A549 (cell line): ENCODE measurements around the gene CSRNP2. TPM values are rescaled to one million over a fixed set of nuclear protein-coding genes. Genes with fewer than 3 reads are reported as not detected.

Experiments used
- ATAC-seq, 2 experiments: fragments of 200-7000 bp in 1 of 2; fragments of >200 bp in 1 of 2; cut with Nextera tagmentation in 1 of 2; cut with Tn5 transposase in 1 of 2; 3 replicates each; pipeline versions ENCODE4 v1.8.0 to v1.9.1; 2018 to 2020; ENCODE audit warnings: mild to moderate bottlenecking in 1 of 2, moderate library complexity in 1 of 2
- CTCF ChIA-PET: fragments of 300-600 bp; sonication (Branson Sonifier 250); formaldehyde crosslinking; extraction: SDS; loops from one replicate; lab custom pipeline; 2021; ENCODE audit warnings: antibody characterized with exemption, inconsistent platforms; lab: Yijun Ruan, JAX
- POLR2A ChIA-PET: fragments of 350-600 bp; formaldehyde crosslinking; extraction: SDS; loops from one replicate; lab custom pipeline; 2021; ENCODE audit warnings: antibody characterized with exemption, inconsistent platforms; lab: Yijun Ruan, JAX
- DNase-seq, 2 experiments: peaks; one replicate each; pipeline versions ENCODE4 v3.0.0 to v3.0.0-alpha.2; 2011 to 2016; ENCODE audit warnings: low read depth in 1 of 2, low spot score in 1 of 2
- FAIRE-seq: peaks from 2 replicates; lab custom pipeline; 2011; peaks lifted over from hg19 to GRCh38; lab: Jason Lieb, UNC
- H3K27ac ChIP-seq, 2 experiments: fragments of >200 bp; sonication (Bioruptor Twin); formaldehyde crosslinking; 3 replicates each; pipeline ENCODE4 v1.5.1; 2016 to 2017
- H3K4me1 ChIP-seq: fragments of >200 bp; sonication (Bioruptor Twin); formaldehyde crosslinking; 3 replicates; pipeline ENCODE4 v1.6.1; 2016
- H3K4me2 ChIP-seq: fragments of >200 bp; sonication (Bioruptor Twin); formaldehyde crosslinking; 3 replicates; pipeline ENCODE4 v1.6.1; 2016
- H3K4me3 ChIP-seq: fragments of >200 bp; sonication (Bioruptor Twin); formaldehyde crosslinking; 3 replicates; pipeline ENCODE4 v1.5.1; 2016
- H3K9me3 ChIP-seq: fragments of >200 bp; sonication (Bioruptor Twin); formaldehyde crosslinking; 3 replicates; pipeline ENCODE4 v1.6.1; 2016
- CBX8 ChIP-seq: fragments of 200-600 bp; sonication (generic); IDR thresholded peaks from 2 replicates; pipeline ENCODE4 v1.6.1; 2016
- CEBPB ChIP-seq, 2 experiments: fragments of >200 bp in 1 of 2; sonication (Bioruptor Twin) in 1 of 2; formaldehyde crosslinking in 1 of 2; IDR thresholded peaks; 2 replicates each; pipeline ENCODE4 v1.6.1; 2012 to 2016
- EHMT2 ChIP-seq: fragments of 200-600 bp; sonication (generic); IDR thresholded peaks from 2 replicates; pipeline ENCODE4 v1.6.1; 2016; ENCODE audit warnings: antibody characterized with exemption, low read depth, mild to moderate bottlenecking, moderate library complexity
- ELK1 ChIP-seq: fragments of 150-350 bp; IDR thresholded peaks from 2 replicates; pipeline ENCODE4 v1.6.1; 2014; ENCODE audit warnings: low read depth, mild to moderate bottlenecking, low read length
- FOSL2 ChIP-seq, 2 experiments: fragments of 450-650 bp in 1 of 2; fragments of >200 bp in 1 of 2; sonication (Bioruptor Twin) in 1 of 2; formaldehyde crosslinking; IDR thresholded peaks; 2 replicates each; pipeline versions ENCODE4 v1.5.0 to v1.6.1; 2016 to 2020; ENCODE audit warnings: mild to moderate bottlenecking in 1 of 2, moderate library complexity in 1 of 2
- HES2 ChIP-seq: fragments of >200 bp; sonication (Bioruptor Twin); formaldehyde crosslinking; IDR thresholded peaks from 2 replicates; pipeline ENCODE4 v1.6.1; 2016
- HOXB13 ChIP-seq: fragments of 250-450 bp; sonication (Bioruptor Pico); IDR thresholded peaks from 2 replicates; pipeline ENCODE4 v1.5.0; 2020; ENCODE audit warnings: low read depth, mild to moderate bottlenecking, moderate library complexity
- HOXB5 ChIP-seq: fragments of 250-450 bp; sonication (Bioruptor Pico); IDR thresholded peaks from 2 replicates; pipeline ENCODE4 v1.5.0; 2020; ENCODE audit warnings: mild to moderate bottlenecking, moderate library complexity
- KDM1A ChIP-seq: fragments of 200-600 bp; sonication (generic); IDR thresholded peaks from 2 replicates; pipeline ENCODE4 v1.6.1; 2016; ENCODE audit warnings: low read depth, mild to moderate bottlenecking
- KDM5A ChIP-seq: fragments of 200-600 bp; sonication (generic); IDR thresholded peaks from 2 replicates; pipeline ENCODE4 v1.6.1; 2016; ENCODE audit warnings: antibody characterized with exemption, mild to moderate bottlenecking
- MAFK ChIP-seq: fragments of 450-650 bp; IDR thresholded peaks from 2 replicates; pipeline ENCODE4 v1.6.1; 2014; ENCODE audit not compliant: partially characterized antibody
- MAZ ChIP-seq: fragments of 150-350 bp; IDR thresholded peaks from 2 replicates; pipeline ENCODE4 v1.6.1; 2014; ENCODE audit warnings: antibody characterized with exemption, low read depth, low read length, borderline replicate concordance
- MYC ChIP-seq: IDR thresholded peaks from 2 replicates; pipeline ENCODE4 v1.6.1; 2012; ENCODE audit warnings: mild to moderate bottlenecking, inconsistent platforms, low read length, improper control_type of control experiment, borderline replicate concordance
- NFE2L2 ChIP-seq: fragments of 150-350 bp; conservative IDR thresholded peaks from 2 replicates; pipeline ENCODE4 v1.6.1; 2014; ENCODE audit warnings: low read length
- RAD21 ChIP-seq, 2 experiments: fragments of >200 bp in 1 of 2; sonication (Bioruptor Twin) in 1 of 2; formaldehyde crosslinking in 1 of 2; IDR thresholded peaks in 1 of 2; conservative IDR thresholded peaks in 1 of 2; 2 replicates in 1 of 2; 3 replicates in 1 of 2; pipeline ENCODE4 v1.6.1; 2012 to 2018; ENCODE audit warnings: inconsistent platforms in 1 of 2
- RARB ChIP-seq: fragments of 250-450 bp; sonication (Bioruptor Pico); IDR thresholded peaks from 2 replicates; pipeline ENCODE4 v1.8.0; 2021; ENCODE audit warnings: mild to moderate bottlenecking, moderate library complexity
- RCOR1 ChIP-seq: fragments of 150-350 bp; IDR thresholded peaks from 2 replicates; pipeline ENCODE4 v1.6.1; 2014; ENCODE audit warnings: antibody characterized with exemption, low read length, low read depth
- REST ChIP-seq: fragments of 200-600 bp; sonication (generic); IDR thresholded peaks from 2 replicates; pipeline ENCODE4 v1.6.1; 2016; ENCODE audit warnings: antibody characterized with exemption, mild to moderate bottlenecking, moderate library complexity
- ZC3H11A ChIP-seq: fragments of 450-650 bp; IDR thresholded peaks from 2 replicates; pipeline ENCODE4 v1.6.1; 2014; ENCODE audit warnings: antibody characterized with exemption, mild to moderate bottlenecking
- ZNF302 ChIP-seq: fragments of 250-450 bp; sonication (Bioruptor Pico); IDR thresholded peaks from 2 replicates; pipeline ENCODE4 v1.9.0; 2021; ENCODE audit warnings: inconsistent platforms, mild to moderate bottlenecking, moderate library complexity
- ZSCAN20 ChIP-seq: fragments of 250-450 bp; sonication (Bioruptor Pico); IDR thresholded peaks from 2 replicates; pipeline ENCODE4 v1.8.0; 2022; ENCODE audit warnings: mild to moderate bottlenecking, moderate library complexity
- WGBS: methylation state at CpG from one replicate; pipeline ENCODE4 v1.1.6; 2017; ENCODE audit errors: missing lambda C conversion rate; 5-methylcytosine and 5-hydroxymethylcytosine counted together
- polyA plus RNA-seq, 4 experiments: library from polyadenylated mRNA; depleted of rRNA in 3 of 4; stranded (reverse); fragments of >200 nt; fragmentation: RNase III in 1 of 4; extraction: RNeasy Plus Mini Kit Qiagen cat#74134 plus additional on column Dnase treatment in 1 of 4; gene quantifications; 2 replicates in 3 of 4; 3 replicates in 1 of 4; pipeline ENCODE4 v1.2.3, GENCODE V29; 2011 to 2017

CSRNP2 gene
- polyA plus RNA-seq, 2 of the 4 experiments (the other 2 are of a cell fraction): 11.1 to 20.3 TPM

DNA sequence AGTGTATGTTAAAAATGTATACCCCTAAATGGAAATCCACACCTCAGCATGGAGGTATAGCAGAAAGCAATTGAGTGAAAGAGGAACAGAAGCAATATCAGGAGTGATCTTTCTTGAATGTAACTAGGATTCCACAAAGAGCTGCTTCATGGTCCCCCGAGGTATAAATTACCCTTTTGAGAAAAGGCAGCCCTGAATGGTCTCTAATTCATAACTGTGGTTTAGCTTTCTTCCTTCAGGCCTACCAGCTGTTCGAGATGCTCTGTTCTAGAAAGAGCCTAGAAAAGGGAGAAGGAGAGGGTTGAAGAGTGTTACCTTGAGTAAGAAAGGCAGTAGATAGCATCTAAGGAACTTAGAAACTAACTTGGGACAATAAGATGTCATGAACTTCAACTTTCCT is 42.9 kb upstream of the CSRNP2 start:
- H3K27ac ChIP-seq: no peak overlapping the region

DNA sequence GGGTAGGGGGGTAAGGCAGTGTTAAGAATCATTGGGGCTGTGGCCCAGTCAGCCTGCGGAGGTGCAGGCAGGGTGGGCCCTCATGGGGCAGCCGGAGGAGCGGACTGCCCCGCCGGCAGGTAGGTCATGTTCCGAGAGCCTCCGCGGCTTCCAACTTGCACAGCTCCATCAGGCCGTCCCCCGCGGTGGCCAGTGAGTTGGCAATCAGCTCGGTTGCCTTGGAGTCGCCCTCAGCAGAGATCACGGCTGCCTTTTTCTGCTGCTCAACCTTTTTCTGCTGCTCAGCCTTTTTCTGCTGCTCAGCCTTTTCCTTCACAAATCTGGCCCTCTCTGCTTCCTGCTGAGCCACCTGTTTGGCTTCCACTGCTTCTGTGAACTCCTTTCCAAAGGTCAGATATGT is 41.1 kb upstream of the CSRNP2 start:
- CTCF ChIA-PET: interaction anchor here (0.7 to 0.9 kb wide), 2 partner anchors 12 to 30 kb away, joined by 3 read pairs; no protein-coding TSS in a partner anchor
- Histone ChIP-seq H3K27ac (no peak overlapping the region), H3K4me3 (no peak overlapping the region), H3K9me3 (no peaks in the 10 kb centered on the region), H3K4me1 (peaks cover 12% of the 10 kb centered on the region), H3K4me2 (no peak overlapping the region)
- ATAC-seq (no peak), FAIRE-seq (no peak), DNase-seq (no peak)
- TF ChIP-seq REST (no peak), RCOR1 (no peak), HOXB13 (no peak), ZNF302 (no peak), FOSL2 (IDR thresholded peaks at IDR 0.05) (no peak), FOSL2 (CRISPR knock-in tag; IDR thresholded peaks at IDR 0.05) (no peak), HES2 (no peak), ELK1 (no peak), HOXB5 (no peak), RAD21 (conservative IDR thresholded peaks at IDR 0.05 in 1 of 2, IDR thresholded peaks at IDR 0.05 in 1 of 2) (no peak), ZC3H11A (no peak), EHMT2 (no peak), MAZ (no peak), RARB (no peak)
- WGBS: 97% methylated on average over 14 of the region's 14 CpGs
- POLR2A ChIA-PET: no interaction called here

More for the DNA sequence above, 42.9 kb upstream of the CSRNP2 start:
- no peak for DNase-seq
- FAIRE-seq: no peak
- TF ChIP-seq CBX8 (no peak), EHMT2 (no peak), FOSL2 (IDR thresholded peaks at IDR 0.05) (no peak), FOSL2 (CRISPR knock-in tag; IDR thresholded peaks at IDR 0.05) (no peak), KDM1A (no peak), ELK1 (no peak), MAFK (no peak)
- H3K4me3 ChIP-seq: no peak overlapping the region
- ChIA-PET POLR2A (no interaction called here), CTCF (interaction anchor here (1.0 kb wide), 1 partner anchor 10 kb away, joined by 3 read pairs; no protein-coding TSS in a partner anchor)
- 86% methylated on average over 2 of the region's 2 CpGs for WGBS
- peaks cover 12% of the 10 kb centered on the region for H3K4me1 ChIP-seq
- no peak overlapping the region for H3K4me2 ChIP-seq
- H3K9me3 ChIP-seq: no peaks in the 10 kb centered on the region
- no peak for ATAC-seq

DNA sequence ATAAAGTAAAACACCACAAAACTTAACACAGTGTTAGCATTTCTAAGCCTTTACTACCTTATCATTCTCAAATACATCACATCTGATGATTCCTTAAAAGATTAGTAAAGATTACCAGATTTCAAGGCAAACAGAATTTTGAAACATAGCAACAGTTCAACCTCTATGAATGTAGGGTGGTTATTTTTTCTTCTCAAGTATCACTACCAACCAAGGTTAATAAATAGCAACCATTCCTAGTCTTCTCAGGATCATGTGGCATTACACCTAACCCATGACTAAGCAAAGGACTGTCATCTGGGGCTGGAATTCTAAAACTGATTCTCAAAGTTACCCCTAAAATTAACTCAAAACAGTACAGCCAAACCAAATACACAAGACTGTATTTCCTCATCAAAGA is 39.4 kb upstream of the CSRNP2 start:
- ChIA-PET CTCF (no interaction called here), POLR2A (no interaction called here)
- no peaks in the 10 kb centered on the region for H3K9me3 ChIP-seq
- ATAC-seq (peak; percentile 50 to 62; a peak in 4 of 6 replicates), DNase-seq (peak; percentile 18 to 33), FAIRE-seq (no peak)
- no peak overlapping the region for H3K4me3 ChIP-seq
- H3K27ac ChIP-seq: no peak overlapping the region; a peak in 2 of 6 replicates
- peaks cover 12% of the 10 kb centered on the region for H3K4me1 ChIP-seq
- TF ChIP-seq REST: no peak
- no peak for TF ChIP-seq MYC
- no peak for TF ChIP-seq KDM5A
- TF ChIP-seq CEBPB (IDR thresholded peaks at IDR 0.05): no peak
- TF ChIP-seq MAFK: no peak
- no peak for TF ChIP-seq ZSCAN20
- no peak for TF ChIP-seq RAD21 (conservative IDR thresholded peaks at IDR 0.05 in 1 of 2, IDR thresholded peaks at IDR 0.05 in 1 of 2)
- no peak for TF ChIP-seq NFE2L2
- no peak for TF ChIP-seq KDM1A
- peak overlapping the region; percentile 27 for H3K4me2 ChIP-seq
